Neuronal stem cell (in vitro differentiated cells): ENCODE data around the gene NACA.
"Not testable (repeated sequence)": the region's sequence is repeated elsewhere in the genome, so short reads cannot be mapped to it uniquely, and the experiment has no call there.

Experiments
- DNase-seq: peaks from one replicate; pipeline ENCODE4 v3.0.0-alpha.2; 2013; ENCODE audit warnings: low spot score
- H2AFZ ChIP-seq: one replicate; pipeline ENCODE4 v1.6.1; 2013; ENCODE audit warnings: mild to moderate bottlenecking, low read length, inconsistent platforms
- H2AK5ac ChIP-seq: 2 replicates; pipeline ENCODE4 v1.6.1; 2013; ENCODE audit warnings: low read depth, mild to moderate bottlenecking, inconsistent platforms, low read length, moderate library complexity, mixed read lengths
- H2BK120ac ChIP-seq: 2 replicates; pipeline ENCODE4 v1.6.1; 2013; ENCODE audit warnings: low read depth, mild to moderate bottlenecking, inconsistent platforms, low read length, moderate library complexity, mixed read lengths
- H2BK12ac ChIP-seq: one replicate; pipeline ENCODE4 v1.6.1; 2013; ENCODE audit warnings: low read length, inconsistent platforms
- H2BK15ac ChIP-seq: 2 replicates; pipeline ENCODE4 v1.6.1; 2013; ENCODE audit warnings: mild to moderate bottlenecking, low read length, inconsistent platforms, mixed read lengths
- H2BK5ac ChIP-seq: one replicate; pipeline ENCODE4 v1.6.1; 2013; ENCODE audit warnings: inconsistent platforms, mild to moderate bottlenecking, low read length, moderate library complexity
- H3K14ac ChIP-seq: one replicate; pipeline ENCODE4 v1.6.1; 2013; ENCODE audit warnings: low read length, inconsistent platforms
- H3K18ac ChIP-seq: 2 replicates; pipeline ENCODE4 v1.6.1; 2013; ENCODE audit warnings: low read length, inconsistent platforms
- H3K23ac ChIP-seq: 2 replicates; pipeline ENCODE4 v1.6.1; 2013; ENCODE audit warnings: low read depth, mild to moderate bottlenecking, mixed read lengths, low read length, inconsistent platforms; ENCODE audit not compliant: poor library complexity
- H3K27ac ChIP-seq: replicated peaks from 3 replicates; pipeline ENCODE4 v1.5.1; 2013; ENCODE audit warnings: low read length, inconsistent platforms
- H3K27me3 ChIP-seq, 3 experiments: 2 replicates each; pipeline ENCODE4 v1.6.1; 2013; ENCODE audit warnings: low read length in 3 of 3, mild to moderate bottlenecking in 2 of 3, inconsistent platforms in 1 of 3, low read depth in 1 of 3, mixed read lengths in 1 of 3, moderate library complexity in 1 of 3; ENCODE audit not compliant: control insufficient read depth in 3 of 3, insufficient read depth in 3 of 3
- H3K36me3 ChIP-seq, 2 donors: replicated peaks in 1 of 2; 2 replicates each; pipeline ENCODE4 v1.6.1; 2013; ENCODE audit warnings: low read length in 2 of 2; ENCODE audit not compliant: control insufficient read depth in 2 of 2, insufficient read depth in 2 of 2
- H3K4ac ChIP-seq: 2 replicates; pipeline ENCODE4 v1.6.1; 2013; ENCODE audit warnings: inconsistent platforms, mild to moderate bottlenecking, low read length, moderate library complexity
- H3K4me1 ChIP-seq, 2 donors: 1 replicate in 1 of 2; 2 replicates in 1 of 2; pipeline ENCODE4 v1.6.1; 2013; ENCODE audit warnings: low read length in 2 of 2, low read depth in 1 of 2; ENCODE audit not compliant: control insufficient read depth in 2 of 2, insufficient read depth in 1 of 2
- H3K4me2 ChIP-seq: one replicate; pipeline ENCODE4 v1.6.1; 2013; ENCODE audit warnings: mild to moderate bottlenecking, low read length, inconsistent platforms; ENCODE audit not compliant: insufficient read depth, poor library complexity, severe bottlenecking
- H3K4me3 ChIP-seq, 2 donors: 2 replicates each; pipeline ENCODE4 v1.5.1; 2013; ENCODE audit warnings: low read length in 2 of 2, mild to moderate bottlenecking in 2 of 2, inconsistent platforms in 1 of 2, moderate library complexity in 1 of 2
- H3K79me1 ChIP-seq: one replicate; pipeline ENCODE4 v1.6.1; 2013; ENCODE audit warnings: low read depth, mild to moderate bottlenecking, inconsistent platforms, low read length, moderate library complexity
- H3K9ac ChIP-seq: one replicate; pipeline ENCODE4 v1.6.1; 2013; ENCODE audit warnings: mild to moderate bottlenecking, low read depth, low read length, inconsistent platforms; ENCODE audit not compliant: poor library complexity
- H3K9me3 ChIP-seq, 2 donors: replicated peaks in 1 of 2; 2 replicates each; pipeline versions ENCODE3 to v1.6.1; 2013; ENCODE audit warnings: low read length in 2 of 2, mild to moderate bottlenecking in 2 of 2, inconsistent platforms in 1 of 2, low read depth in 1 of 2, mixed read lengths in 1 of 2, moderate library complexity in 1 of 2; ENCODE audit not compliant: control insufficient read depth in 2 of 2, insufficient read depth in 1 of 2
- H4K8ac ChIP-seq: one replicate; pipeline ENCODE4 v1.6.1; 2013; ENCODE audit warnings: low read depth, mild to moderate bottlenecking, inconsistent platforms, low read length, moderate library complexity
- H4K91ac ChIP-seq: one replicate; pipeline ENCODE4 v1.6.1; 2013; ENCODE audit warnings: low read length, low read depth, mild to moderate bottlenecking, inconsistent platforms; ENCODE audit not compliant: poor library complexity
- WGBS, 2 donors: extraction: QIAGEN DNeasy Blood & Tissue Kit; methylation state at CpG; one replicate each; pipeline ENCODE4 v1.1.7; 2013; ENCODE audit warnings: missing lambda C conversion rate in 2 of 2, mixed read lengths in 1 of 2; ENCODE audit not compliant: insufficient read length in 2 of 2, insufficient replicate concordance in 1 of 2; ENCODE audit errors: extremely low coverage in 2 of 2; 5-methylcytosine and 5-hydroxymethylcytosine counted together

Gene NACA

GRCh38 chr12:56753566-56753965 lies 28.5 kb upstream of the NACA start:
- H3K4me1 ChIP-seq = no peaks in the 10 kb centered on the region
- H3K14ac ChIP-seq = no peak overlapping the region
- H2BK12ac ChIP-seq = no peak overlapping the region
- H2BK5ac ChIP-seq = no peak overlapping the region
- no CpG with 5 or more reads among the region's 1 CpG for WGBS, 2 donors
- no peak overlapping the region for H3K4ac ChIP-seq
- H3K27ac ChIP-seq = no peak overlapping the region
- H3K27me3 ChIP-seq = peaks cover 0 to 2% (median 0%) of the 10 kb centered on the region in 3 experiments
- no peak overlapping the region for H3K23ac ChIP-seq
- no peak overlapping the region for H2AFZ ChIP-seq
- H3K4me3 ChIP-seq = no peak overlapping the region
- H3K9me3 ChIP-seq = peaks cover 3 to 4% of the 10 kb centered on the region in 2 donors
- no peak overlapping the region for H2AK5ac ChIP-seq
- no peak overlapping the region for H4K91ac ChIP-seq
- no peak overlapping the region for H3K9ac ChIP-seq
- H3K18ac ChIP-seq = no peak overlapping the region
- H3K79me1 ChIP-seq = peaks cover 1% of the 10 kb centered on the region
- no peak overlapping the region for H4K8ac ChIP-seq
- H2BK15ac ChIP-seq = no peak overlapping the region
- no peak overlapping the region for H2BK120ac ChIP-seq
- H3K4me2 ChIP-seq = no peak overlapping the region
- no peak for DNase-seq
- peaks cover 3 to 23% of the 10 kb centered on the region in 2 donors for H3K36me3 ChIP-seq

- peak within 1 kb of the TSS; percentile 68 for H3K23ac ChIP-seq
- WGBS, 2 donors = no CpG with 5 or more reads among the region's 64 CpGs
- H3K14ac ChIP-seq = no peak within 1 kb of the TSS
Measured at GRCh38 chr12:56751712-56752598, 26.9 kb upstream of the NACA start, which contains the start of gene PRIM1. PRIM1 (minus strand) TSS chr12:56752323; CDS start chr12:56752298, 25 bp downstream.

GRCh38 chr12:56750596-56750995 lies 25.5 kb upstream of the NACA start:
- H2BK5ac ChIP-seq, H3K18ac ChIP-seq, H3K79me1 ChIP-seq, H3K4me1 ChIP-seq, H3K9me3 ChIP-seq, H2BK120ac ChIP-seq, H2BK12ac ChIP-seq, H3K9ac ChIP-seq, H4K91ac ChIP-seq, H3K14ac ChIP-seq, H2AK5ac ChIP-seq, H3K27me3 ChIP-seq, H3K4ac ChIP-seq, H4K8ac ChIP-seq, H3K4me2 ChIP-seq, H2BK15ac ChIP-seq, H3K27ac ChIP-seq, H2AFZ ChIP-seq, DNase-seq, H3K23ac ChIP-seq: not testable (repeated sequence)
- H3K36me3 ChIP-seq = peaks cover 10 to 49% of the 10 kb centered on the region in 2 donors
- H3K4me3 ChIP-seq = peak overlapping the region in 1 of 2 donors; percentile 97
- WGBS, 2 donors = no CpG with 5 or more reads among the region's 13 CpGs

More at GRCh38 chr12:56751712-56752598, 26.9 kb upstream of the NACA start, which contains the start of gene PRIM1:
- Histone ChIP-seq H2BK5ac (no peak within 1 kb of the TSS), H3K4ac (no peak within 1 kb of the TSS), H2BK15ac (peak within 1 kb of the TSS; percentile 82), H2AFZ (peak within 1 kb of the TSS; percentile 96), H3K27me3 (peaks cover 0 to 2% (median 0%) of the 10 kb centered on the region in 3 experiments), H3K27ac (peak within 1 kb of the TSS; percentile 93), H3K4me3 (peak within 1 kb of the TSS; percentile 91 to 97), H2BK12ac (peak within 1 kb of the TSS; percentile 41), H3K79me1 (peaks cover 1% of the 10 kb centered on the region), H3K9ac (peak within 1 kb of the TSS; percentile 30), H3K4me2 (peak within 1 kb of the TSS; percentile 53), H3K9me3 (no peaks in the 10 kb centered on the region), H4K8ac (peak within 1 kb of the TSS; percentile 17), H2BK120ac (no peak within 1 kb of the TSS), H3K36me3 (peaks cover 7 to 36% of the 10 kb centered on the region in 2 donors), H2AK5ac (no peak within 1 kb of the TSS), H3K18ac (peak within 1 kb of the TSS; percentile 95), H3K4me1 (no peaks in the 10 kb centered on the region), H4K91ac (no peak within 1 kb of the TSS)
- peak; percentile 85 for DNase-seq

- Histone ChIP-seq H2BK120ac (no peak overlapping the region), H4K91ac (no peak overlapping the region), H3K79me1 (peaks cover 1% of the 10 kb centered on the region), H3K9me3 (no peaks in the 10 kb centered on the region), H3K4me1 (no peaks in the 10 kb centered on the region), H3K14ac (no peak overlapping the region), H3K36me3 (peaks cover 12 to 57% of the 10 kb centered on the region in 2 donors), H3K18ac (no peak overlapping the region), H2BK5ac (no peak overlapping the region), H2BK12ac (no peak overlapping the region), H2AFZ (no peak overlapping the region), H2BK15ac (no peak overlapping the region), H3K9ac (no peak overlapping the region), H3K27ac (no peak overlapping the region), H4K8ac (no peak overlapping the region), H3K4me3 (no peak overlapping the region), H3K4ac (no peak overlapping the region), H2AK5ac (no peak overlapping the region), H3K27me3 (peaks cover 0 to 2% (median 0%) of the 10 kb centered on the region in 3 experiments), H3K23ac (no peak overlapping the region), H3K4me2 (no peak overlapping the region)
- DNase-seq = no peak
Measured at GRCh38 chr12:56749853-56750252, 24.8 kb upstream of the NACA start.
